SU-DHL-6 (cell line): Measurements from ENCODE around the gene RIPK3.

ENCODE experiments used
- CTCF ChIP-seq: fragments of 200-600 bp; sonication (generic); IDR thresholded peaks from one replicate; pipeline ENCODE4 v1.5.1; 2017; ENCODE audit warnings: antibody characterized with exemption, mild to moderate bottlenecking, low read length, moderate library complexity; ENCODE audit not compliant: insufficient read depth, poor library complexity, severe bottlenecking
- EZH2phosphoT487 ChIP-seq: fragments of 200-600 bp; sonication (generic), shearing (Covaris generic); conservative IDR thresholded peaks from 2 replicates; pipeline ENCODE4 v1.6.1; 2018; ENCODE audit warnings: mild to moderate bottlenecking, antibody characterized with exemption, low read length, moderate library complexity, mixed read lengths

- TF ChIP-seq CTCF (no peak), EZH2phosphoT487 (no peak)
Measured at GRCh38 chr14:24293525-24293924, 46.3 kb downstream of the RIPK3 start.
